Astrocyte (in vitro differentiated cells and primary cell): ENCODE data around the gene BSCL2. TPM values are rescaled to one million over a fixed set of nuclear protein-coding genes. Genes with fewer than 3 reads are reported as not detected.

Experiments
- DNase-seq: peaks from one replicate; pipeline ENCODE4 v3.0.0-alpha.2; 2010; ENCODE audit warnings: low read depth
- FAIRE-seq: peaks from 2 replicates; lab custom pipeline; 2011; peaks lifted over from hg19 to GRCh38; lab: Jason Lieb, UNC
- H2AFZ ChIP-seq: 2 replicates; pipeline ENCODE4 v1.6.0; 2012; ENCODE audit warnings: low read depth, low read length, inconsistent platforms
- H3K27ac ChIP-seq: 2 replicates; pipeline ENCODE4 v1.5.1; 2011; ENCODE audit warnings: low read depth, low read length, inconsistent platforms
- H3K27me3 ChIP-seq: 2 replicates; pipeline ENCODE4 v1.6.0; 2011; ENCODE audit warnings: low read length, inconsistent platforms; ENCODE audit not compliant: insufficient read depth
- H3K36me3 ChIP-seq: 2 replicates; pipeline ENCODE4 v1.5.1; 2011; ENCODE audit warnings: low read length, inconsistent platforms; ENCODE audit not compliant: insufficient read depth
- H3K4me1 ChIP-seq: 2 replicates; pipeline ENCODE4 v1.5.1; 2011; ENCODE audit warnings: low read length, inconsistent platforms; ENCODE audit not compliant: insufficient read depth
- H3K4me2 ChIP-seq: 2 replicates; pipeline ENCODE4 v1.6.0; 2012; ENCODE audit warnings: low read length, inconsistent platforms
- H3K4me3 ChIP-seq: 2 replicates; pipeline ENCODE4 v1.5.1; 2011; ENCODE audit warnings: low read depth, mild to moderate bottlenecking, low read length, inconsistent platforms; ENCODE audit not compliant: insufficient read depth
- H3K79me2 ChIP-seq: 2 replicates; pipeline ENCODE4 v1.6.0; 2012; ENCODE audit warnings: mild to moderate bottlenecking, low read length, inconsistent platforms; ENCODE audit not compliant: insufficient read depth
- H3K9ac ChIP-seq: 2 replicates; pipeline ENCODE4 v1.6.0; 2012; ENCODE audit warnings: mild to moderate bottlenecking, low read length, inconsistent platforms
- H3K9me3 ChIP-seq: 2 replicates; pipeline ENCODE4 v1.5.1; 2012; ENCODE audit warnings: low read depth, mild to moderate bottlenecking, low read length, inconsistent platforms; ENCODE audit not compliant: insufficient read depth
- H4K20me1 ChIP-seq: 2 replicates; pipeline ENCODE4 v1.6.0; 2012; ENCODE audit warnings: low read length, inconsistent platforms; ENCODE audit not compliant: insufficient read depth
- H3K27ac Mint-ChIP-seq: one replicate; pipeline ENCODE4 v1.8.0; 2021; ENCODE audit warnings: mild to moderate bottlenecking, mixed read lengths; ENCODE audit not compliant: unreplicated experiment
- H3K27me3 Mint-ChIP-seq: one replicate; pipeline ENCODE4 v1.8.0; 2021; ENCODE audit warnings: low read depth, mixed read lengths; ENCODE audit not compliant: unreplicated experiment
- H3K36me3 Mint-ChIP-seq: one replicate; pipeline ENCODE4 v1.8.0; 2021; ENCODE audit warnings: low read depth, mixed read lengths; ENCODE audit not compliant: unreplicated experiment
- H3K4me1 Mint-ChIP-seq: one replicate; pipeline ENCODE4 v1.8.0; 2021; ENCODE audit warnings: low read depth, mixed read lengths; ENCODE audit not compliant: unreplicated experiment
- H3K4me3 Mint-ChIP-seq: one replicate; pipeline ENCODE4 v1.8.0; 2021; ENCODE audit warnings: mild to moderate bottlenecking, moderate library complexity, mixed read lengths; ENCODE audit not compliant: unreplicated experiment
- H3K9me3 Mint-ChIP-seq: one replicate; pipeline ENCODE4 v1.8.0; 2021; ENCODE audit warnings: mild to moderate bottlenecking, mixed read lengths; ENCODE audit not compliant: unreplicated experiment
- EZH2 ChIP-seq: IDR thresholded peaks from 2 replicates; pipeline ENCODE4 v1.6.1; 2012; ENCODE audit warnings: mild to moderate bottlenecking, low read length, inconsistent platforms; ENCODE audit not compliant: insufficient read depth
- total RNA-seq: library from RNA; stranded (reverse); gene quantifications from 2 replicates; pipeline ENCODE4 v1.2.1, GENCODE V29; 2021
- TF ChIP-seq, protein P1 (sequence below): IDR thresholded peaks from 2 replicates; pipeline ENCODE4 v1.5.1; 2011; ENCODE audit warnings: low read depth, mild to moderate bottlenecking, inconsistent platforms, low read length, moderate library complexity; ENCODE audit not compliant: insufficient read depth

Gene BSCL2
- total RNA-seq, 1 donor from 2014 or later, result 51.1 TPM

DNA sequence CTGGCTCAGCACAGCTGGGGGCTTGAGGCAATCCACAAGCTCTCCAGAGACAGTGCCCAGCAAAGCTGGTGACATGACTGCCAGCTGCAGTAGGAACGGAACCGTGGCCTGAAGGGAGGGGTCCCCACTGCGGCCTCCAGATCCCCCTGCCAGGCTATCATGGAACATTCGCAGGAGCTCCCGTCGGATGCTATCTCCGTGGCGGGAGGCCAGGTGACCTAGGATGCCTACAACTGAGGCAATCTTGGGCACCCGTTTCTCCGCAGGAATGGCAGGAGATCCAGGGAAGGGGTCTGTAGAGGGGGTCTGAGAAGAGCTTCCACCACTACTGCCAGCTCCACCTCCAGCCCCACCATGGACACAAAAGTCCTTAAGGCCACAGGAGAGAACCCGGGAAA, 58.3 kb downstream of the BSCL2 start:
- Histone ChIP-seq H3K4me1 (peaks cover 10% of the 10 kb centered on the region), H3K4me3 (no peak overlapping the region), H3K36me3 (peaks cover 15% of the 10 kb centered on the region), H3K79me2 (peaks cover 71% of the 10 kb centered on the region), H3K9ac (no peak overlapping the region), H3K4me2 (no peak overlapping the region), H4K20me1 (peaks cover 18% of the 10 kb centered on the region), H3K9me3 (no peaks in the 10 kb centered on the region), H2AFZ (no peak overlapping the region), H3K27ac (no peak overlapping the region), H3K27me3 (no peaks in the 10 kb centered on the region)
- Mint-ChIP-seq H3K27me3 (no peaks in the 10 kb centered on the region), H3K4me3 (no peak overlapping the region), H3K9me3 (no peaks in the 10 kb centered on the region), H3K4me1 (peaks cover 7% of the 10 kb centered on the region), H3K27ac (no peak overlapping the region), H3K36me3 (no peaks in the 10 kb centered on the region)
- no peak for DNase-seq
- no peak for FAIRE-seq
- TF ChIP-seq, protein P1, sequence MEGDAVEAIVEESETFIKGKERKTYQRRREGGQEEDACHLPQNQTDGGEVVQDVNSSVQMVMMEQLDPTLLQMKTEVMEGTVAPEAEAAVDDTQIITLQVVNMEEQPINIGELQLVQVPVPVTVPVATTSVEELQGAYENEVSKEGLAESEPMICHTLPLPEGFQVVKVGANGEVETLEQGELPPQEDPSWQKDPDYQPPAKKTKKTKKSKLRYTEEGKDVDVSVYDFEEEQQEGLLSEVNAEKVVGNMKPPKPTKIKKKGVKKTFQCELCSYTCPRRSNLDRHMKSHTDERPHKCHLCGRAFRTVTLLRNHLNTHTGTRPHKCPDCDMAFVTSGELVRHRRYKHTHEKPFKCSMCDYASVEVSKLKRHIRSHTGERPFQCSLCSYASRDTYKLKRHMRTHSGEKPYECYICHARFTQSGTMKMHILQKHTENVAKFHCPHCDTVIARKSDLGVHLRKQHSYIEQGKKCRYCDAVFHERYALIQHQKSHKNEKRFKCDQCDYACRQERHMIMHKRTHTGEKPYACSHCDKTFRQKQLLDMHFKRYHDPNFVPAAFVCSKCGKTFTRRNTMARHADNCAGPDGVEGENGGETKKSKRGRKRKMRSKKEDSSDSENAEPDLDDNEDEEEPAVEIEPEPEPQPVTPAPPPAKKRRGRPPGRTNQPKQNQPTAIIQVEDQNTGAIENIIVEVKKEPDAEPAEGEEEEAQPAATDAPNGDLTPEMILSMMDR, result no peak
- TF ChIP-seq EZH2, result no peak

DNA sequence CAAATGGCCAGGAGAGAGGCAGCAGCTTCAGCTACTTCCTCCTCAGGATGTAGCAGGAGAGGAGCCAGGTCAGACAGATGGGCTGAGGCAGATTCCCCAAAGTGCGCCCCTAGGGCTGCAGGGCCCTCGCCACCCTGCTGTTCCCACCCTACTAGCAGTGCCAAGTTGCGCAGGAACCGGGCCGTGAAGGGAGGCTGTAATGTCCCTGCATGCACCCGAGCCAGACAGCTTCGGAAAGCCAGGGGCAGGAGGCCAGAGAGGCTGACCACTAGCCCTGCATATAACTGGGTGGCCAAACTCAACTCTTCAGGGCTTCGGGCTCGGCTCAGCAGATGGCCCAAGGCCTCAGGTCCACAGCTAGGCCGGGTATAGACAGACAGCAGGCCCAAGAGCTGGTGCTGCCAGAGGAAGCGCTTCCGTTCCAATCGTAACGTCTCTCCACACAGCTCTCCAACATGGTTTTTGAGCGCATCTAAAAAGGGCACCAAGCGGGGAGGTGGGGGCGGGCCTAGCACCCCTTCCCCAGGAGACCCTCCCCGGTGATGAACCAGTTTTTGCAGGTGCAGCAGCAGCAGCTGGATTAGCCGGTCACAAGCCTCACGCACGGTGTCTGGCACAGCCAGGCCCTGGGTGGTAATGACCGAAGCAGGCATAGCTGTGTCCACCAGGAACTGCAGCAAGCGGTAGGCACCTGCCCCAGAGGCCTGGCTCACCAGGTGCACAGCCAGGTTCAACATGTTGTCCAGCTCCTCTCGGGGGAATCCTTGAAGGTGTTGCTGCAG, 58.8 kb downstream of the BSCL2 start:
- Histone ChIP-seq H3K4me2 (no peak overlapping the region), H3K9ac (no peak overlapping the region), H2AFZ (no peak overlapping the region), H3K9me3 (no peaks in the 10 kb centered on the region), H3K79me2 (peaks cover 76% of the 10 kb centered on the region), H4K20me1 (peaks cover 18% of the 10 kb centered on the region), H3K27ac (no peak overlapping the region), H3K27me3 (no peaks in the 10 kb centered on the region), H3K36me3 (peaks cover 15% of the 10 kb centered on the region), H3K4me3 (no peak overlapping the region), H3K4me1 (peaks cover 10% of the 10 kb centered on the region)
- no peak for TF ChIP-seq EZH2
- TF ChIP-seq, protein P1, result no peak
- Mint-ChIP-seq H3K27me3 (no peaks in the 10 kb centered on the region), H3K36me3 (no peaks in the 10 kb centered on the region), H3K9me3 (no peaks in the 10 kb centered on the region), H3K4me1 (peaks cover 7% of the 10 kb centered on the region), H3K27ac (no peak overlapping the region), H3K4me3 (no peak overlapping the region)
- DNase-seq (no peak), FAIRE-seq (no peak)

DNA sequence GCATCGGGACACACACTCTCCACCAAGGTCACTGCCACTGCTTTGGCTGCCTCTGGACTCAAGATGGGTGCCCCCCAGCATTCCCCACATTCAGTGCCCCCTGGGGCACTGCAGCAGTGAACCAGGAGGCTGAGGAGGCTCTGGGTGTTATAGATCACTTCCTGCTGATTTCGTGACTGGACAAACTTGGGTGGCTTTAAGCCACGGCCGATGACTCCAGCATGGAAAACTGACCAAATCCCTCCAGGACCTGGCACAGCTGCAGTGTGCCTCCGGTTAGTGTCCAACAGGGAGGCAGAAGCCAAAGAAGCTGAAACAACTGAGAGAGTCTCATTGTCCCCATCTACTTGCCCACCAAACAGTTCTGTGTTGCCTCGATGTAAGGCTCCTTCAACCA, 59.6 kb downstream of the BSCL2 start:
- Mint-ChIP-seq H3K36me3 (no peaks in the 10 kb centered on the region), H3K4me1 (peaks cover 7% of the 10 kb centered on the region), H3K4me3 (peak overlapping the region; percentile 60), H3K27ac (no peak overlapping the region), H3K27me3 (no peaks in the 10 kb centered on the region), H3K9me3 (no peaks in the 10 kb centered on the region)
- H3K27ac ChIP-seq, result no peak overlapping the region
- H3K4me1 ChIP-seq, result peaks cover 10% of the 10 kb centered on the region
- H4K20me1 ChIP-seq, result peaks cover 22% of the 10 kb centered on the region
- TF ChIP-seq, protein P1, result no peak
- TF ChIP-seq EZH2, result no peak
- no peak for FAIRE-seq
- H3K4me2 ChIP-seq, result no peak overlapping the region
- H3K36me3 ChIP-seq, result peaks cover 19% of the 10 kb centered on the region
- no peak overlapping the region for H3K4me3 ChIP-seq
- H3K27me3 ChIP-seq, result no peaks in the 10 kb centered on the region
- H3K79me2 ChIP-seq, result peaks cover 77% of the 10 kb centered on the region
- DNase-seq, result no peak
- no peak overlapping the region for H2AFZ ChIP-seq
- H3K9me3 ChIP-seq, result no peaks in the 10 kb centered on the region
- no peak overlapping the region for H3K9ac ChIP-seq
